Astrocyte (in vitro differentiated cells and primary cell): ENCODE results near the gene SLC25A12.

ENCODE experiments used
- EZH2 ChIP-seq: IDR thresholded peaks from 2 replicates; pipeline ENCODE4 v1.6.1; 2012; ENCODE audit warnings: mild to moderate bottlenecking, low read length, inconsistent platforms; ENCODE audit not compliant: insufficient read depth
- TF ChIP-seq, protein P1 (sequence below): IDR thresholded peaks from 2 replicates; pipeline ENCODE4 v1.5.1; 2011; ENCODE audit warnings: low read depth, mild to moderate bottlenecking, inconsistent platforms, low read length, moderate library complexity; ENCODE audit not compliant: insufficient read depth

DNA sequence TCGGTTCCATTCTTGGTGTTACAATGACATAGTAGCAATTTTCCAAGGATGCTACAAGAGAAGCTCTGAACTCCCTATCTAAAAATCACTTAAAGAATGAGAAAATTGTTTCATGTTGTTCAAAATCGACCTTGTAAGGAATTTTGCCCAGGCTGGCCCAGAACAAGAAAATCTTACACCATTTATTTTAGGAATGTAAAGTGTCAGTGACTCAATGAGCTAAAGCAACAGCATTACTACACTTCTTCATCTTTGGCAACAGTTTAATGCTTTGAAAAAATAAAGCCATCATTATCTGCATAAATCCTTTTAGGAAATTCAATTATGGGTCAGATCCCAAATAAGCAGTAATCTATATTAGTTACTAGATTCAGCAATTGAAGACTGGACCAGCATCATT is 38.6 kb downstream of the SLC25A12 start:
- TF ChIP-seq, protein P1, sequence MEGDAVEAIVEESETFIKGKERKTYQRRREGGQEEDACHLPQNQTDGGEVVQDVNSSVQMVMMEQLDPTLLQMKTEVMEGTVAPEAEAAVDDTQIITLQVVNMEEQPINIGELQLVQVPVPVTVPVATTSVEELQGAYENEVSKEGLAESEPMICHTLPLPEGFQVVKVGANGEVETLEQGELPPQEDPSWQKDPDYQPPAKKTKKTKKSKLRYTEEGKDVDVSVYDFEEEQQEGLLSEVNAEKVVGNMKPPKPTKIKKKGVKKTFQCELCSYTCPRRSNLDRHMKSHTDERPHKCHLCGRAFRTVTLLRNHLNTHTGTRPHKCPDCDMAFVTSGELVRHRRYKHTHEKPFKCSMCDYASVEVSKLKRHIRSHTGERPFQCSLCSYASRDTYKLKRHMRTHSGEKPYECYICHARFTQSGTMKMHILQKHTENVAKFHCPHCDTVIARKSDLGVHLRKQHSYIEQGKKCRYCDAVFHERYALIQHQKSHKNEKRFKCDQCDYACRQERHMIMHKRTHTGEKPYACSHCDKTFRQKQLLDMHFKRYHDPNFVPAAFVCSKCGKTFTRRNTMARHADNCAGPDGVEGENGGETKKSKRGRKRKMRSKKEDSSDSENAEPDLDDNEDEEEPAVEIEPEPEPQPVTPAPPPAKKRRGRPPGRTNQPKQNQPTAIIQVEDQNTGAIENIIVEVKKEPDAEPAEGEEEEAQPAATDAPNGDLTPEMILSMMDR = no peak
- TF ChIP-seq EZH2 = no peak
